HG03571 (cell line): ENCODE results near the gene DGKB.

Experiments
- ATAC-seq: cut with Tn5 transposase; IDR thresholded peaks from one replicate; pipeline ENCODE4 v1.9.1; 2021; ENCODE audit not compliant: unreplicated experiment

Gene DGKB

DNA sequence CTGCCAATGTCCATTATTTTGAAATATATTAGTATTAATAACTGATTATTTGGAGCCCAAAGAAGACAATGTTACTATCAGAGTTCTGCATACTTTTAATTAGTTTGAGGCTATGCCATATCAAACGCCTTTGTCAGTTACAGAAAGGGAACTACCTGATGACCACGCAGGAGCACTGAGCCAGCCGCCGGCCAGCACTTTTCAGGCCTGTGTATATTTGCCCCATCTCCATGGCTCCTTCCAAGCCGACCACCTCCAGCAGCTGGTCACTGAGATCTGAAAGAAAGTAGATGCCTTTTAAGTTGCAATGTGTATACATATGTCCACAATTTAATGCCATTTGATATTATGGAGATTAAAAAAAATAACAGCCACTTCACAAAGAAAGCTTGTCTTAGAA, 724.7 kb downstream of the DGKB start:
- no peak for ATAC-seq

DNA sequence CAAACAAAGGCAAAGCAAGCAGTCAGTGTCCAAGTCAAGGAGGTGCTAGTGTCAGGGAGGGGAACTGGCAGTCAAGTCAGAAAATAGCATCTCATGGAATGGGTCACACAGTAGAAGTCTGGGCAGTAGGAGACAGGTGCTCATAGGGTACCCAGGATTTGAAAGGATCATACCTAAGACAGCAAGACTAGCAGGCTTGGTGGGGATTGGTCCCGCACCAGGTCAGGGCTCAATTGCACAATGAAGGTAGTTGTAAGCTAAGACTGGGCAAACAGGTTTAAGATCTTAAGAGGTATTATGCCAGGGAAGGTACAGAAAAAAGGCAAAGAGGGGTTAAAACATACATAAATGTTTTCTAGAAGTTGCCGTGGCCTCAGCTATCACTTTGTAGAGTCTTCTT, 731.7 kb downstream of the DGKB start:
- no peak for ATAC-seq

DNA sequence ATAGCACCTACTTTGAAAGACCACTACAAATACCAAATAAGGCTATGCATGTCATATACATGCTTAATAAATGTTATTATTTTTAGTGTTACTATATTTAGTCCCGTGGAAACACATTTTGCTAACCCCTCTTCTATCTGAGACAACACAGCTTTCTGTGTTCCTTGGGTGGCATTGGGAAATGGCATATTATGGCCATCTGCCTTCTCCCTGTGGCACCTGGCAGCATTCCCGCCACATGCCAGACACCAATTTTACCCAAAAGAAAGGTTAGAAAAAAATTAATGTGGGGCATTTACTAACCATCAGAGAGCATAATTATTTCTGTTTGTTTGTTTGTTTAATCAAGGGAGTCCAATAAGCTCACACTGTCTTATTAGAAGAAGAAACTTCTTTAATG, 744.4 kb downstream of the DGKB start:
- no peak for ATAC-seq

DNA sequence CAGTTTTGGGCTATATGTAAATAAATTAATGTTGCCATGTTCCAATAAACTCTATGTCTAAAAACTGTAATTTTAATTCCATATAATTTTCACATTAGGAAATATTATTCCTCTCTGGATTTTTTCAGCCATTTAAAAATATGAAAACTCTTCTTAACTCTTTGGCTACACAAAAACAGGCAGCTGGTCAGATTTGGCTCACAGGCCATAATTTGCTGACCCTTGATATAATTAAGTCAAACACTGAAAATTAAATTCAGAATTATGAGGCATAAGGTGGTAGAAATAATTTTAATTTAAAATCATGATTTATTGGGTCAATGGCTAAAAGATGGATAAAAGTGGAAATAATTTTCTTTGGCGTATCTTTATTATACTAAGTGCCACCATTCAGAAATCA, 746.1 kb downstream of the DGKB start:
- no peak for ATAC-seq

DNA sequence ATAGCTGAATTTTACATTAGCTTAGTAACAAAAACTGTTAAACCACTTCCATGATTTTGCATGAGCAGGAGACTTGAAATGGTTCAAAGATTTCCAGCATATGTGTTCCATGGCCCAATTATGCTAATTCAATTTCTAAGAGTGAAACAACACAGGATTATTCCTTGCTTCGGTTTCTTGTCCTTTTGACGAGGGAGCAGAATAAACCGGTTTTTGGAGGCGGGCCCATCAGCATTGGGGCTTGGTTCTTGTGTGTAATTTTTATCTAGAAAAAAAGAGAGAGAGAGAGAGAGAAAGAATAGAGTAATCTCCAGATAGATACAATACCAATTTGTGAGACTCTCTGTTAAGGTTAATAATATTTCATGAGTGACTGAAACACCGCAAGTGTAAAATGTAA, 753.6 kb downstream of the DGKB start:
- no peak for ATAC-seq

DNA sequence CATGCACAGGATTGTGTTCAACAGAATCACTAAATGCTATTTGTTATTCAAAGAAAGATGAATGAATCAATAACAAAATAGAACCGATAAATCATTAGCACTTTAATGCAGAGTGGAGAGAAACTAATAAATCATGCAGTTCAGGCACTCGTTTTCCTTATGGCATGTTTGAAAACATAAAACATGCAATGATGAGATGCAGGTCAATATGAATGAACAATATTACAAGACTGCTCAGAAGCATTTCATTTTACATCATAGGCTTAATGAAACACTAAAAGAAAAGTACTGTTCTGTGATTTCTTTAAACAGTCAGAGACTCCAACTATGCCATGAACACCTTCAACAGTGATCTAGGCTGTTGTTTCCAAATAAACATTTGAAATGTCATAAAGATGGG, 755.0 kb downstream of the DGKB start:
- ATAC-seq: no peak

DNA sequence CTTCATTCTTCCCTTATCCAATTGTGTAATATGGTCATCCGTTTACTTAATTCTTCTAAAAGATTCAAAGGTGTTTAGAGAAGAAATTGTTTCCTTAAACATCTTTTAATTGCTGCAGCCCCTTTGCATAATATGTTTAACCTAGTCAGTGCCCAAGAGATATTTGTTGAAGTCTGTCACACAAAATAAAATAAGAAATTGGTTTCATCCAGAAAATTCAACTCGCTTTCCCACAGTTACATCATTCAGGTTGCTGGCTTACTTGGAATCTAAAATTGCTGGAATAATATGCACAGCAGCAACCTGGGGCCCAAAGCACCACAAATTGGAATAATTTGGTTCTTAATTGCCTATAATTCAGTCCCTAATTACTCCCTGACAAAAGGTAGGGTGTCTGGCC, 758.0 kb downstream of the DGKB start:
- no peak for ATAC-seq

DNA sequence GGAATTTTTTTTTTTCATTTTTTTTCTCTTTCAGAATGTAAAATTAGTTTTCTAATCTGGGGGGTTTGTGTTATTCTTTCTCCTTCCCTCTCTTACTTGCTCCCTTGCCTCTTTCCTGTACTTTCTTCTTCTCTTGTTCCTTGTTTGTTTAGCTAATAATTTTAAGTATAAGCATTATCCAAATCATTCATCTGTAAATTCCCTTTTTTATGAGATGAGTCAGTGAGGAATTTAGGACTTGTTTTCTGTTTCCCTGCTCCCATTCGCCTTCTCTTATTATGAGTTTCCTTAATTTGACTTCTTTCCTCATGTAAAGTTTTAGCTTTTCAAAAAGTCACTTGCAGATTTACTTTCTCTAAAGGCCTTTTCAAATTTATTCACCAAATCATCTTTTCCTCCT, 758.4 kb downstream of the DGKB start:
- no peak for ATAC-seq

DNA sequence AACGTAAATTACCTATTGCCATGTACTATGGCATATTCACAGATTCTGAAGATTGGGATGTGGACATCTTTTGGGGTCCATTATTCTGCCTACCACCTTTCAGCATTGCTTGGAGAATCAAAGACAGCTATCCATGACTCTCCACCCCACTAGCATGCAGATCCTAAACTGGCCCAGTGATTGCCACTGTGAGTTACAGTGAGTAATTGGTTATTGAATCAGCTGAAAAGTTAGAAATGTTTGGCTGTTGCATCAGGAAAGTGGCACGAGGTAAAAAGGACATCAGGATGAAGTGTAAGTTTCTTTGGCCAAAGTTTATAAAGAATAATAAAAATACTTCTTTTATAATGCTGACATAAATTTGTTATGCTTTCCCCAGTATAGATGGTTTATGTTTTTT, 764.9 kb downstream of the DGKB start:
- ATAC-seq: no peak

DNA sequence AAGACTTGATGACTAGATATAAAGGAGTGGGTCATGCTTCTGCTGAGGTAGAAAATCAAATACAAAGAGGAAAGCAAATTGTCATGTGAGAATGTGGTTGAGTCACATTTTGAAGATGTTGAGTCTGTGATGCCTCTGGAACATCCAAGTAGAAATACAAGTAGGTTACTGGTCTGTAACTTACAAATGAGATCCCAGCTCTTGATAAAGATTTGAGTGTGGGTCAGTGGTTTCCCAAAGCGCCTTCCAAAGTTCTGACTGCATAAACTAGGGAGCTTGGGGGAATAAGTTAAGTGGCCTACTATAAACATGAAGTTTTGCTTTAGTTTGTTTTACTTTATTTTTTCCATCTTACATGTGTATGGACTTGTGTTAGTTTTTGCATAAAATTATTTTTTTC, 768.8 kb downstream of the DGKB start:
- no peak for ATAC-seq

DNA sequence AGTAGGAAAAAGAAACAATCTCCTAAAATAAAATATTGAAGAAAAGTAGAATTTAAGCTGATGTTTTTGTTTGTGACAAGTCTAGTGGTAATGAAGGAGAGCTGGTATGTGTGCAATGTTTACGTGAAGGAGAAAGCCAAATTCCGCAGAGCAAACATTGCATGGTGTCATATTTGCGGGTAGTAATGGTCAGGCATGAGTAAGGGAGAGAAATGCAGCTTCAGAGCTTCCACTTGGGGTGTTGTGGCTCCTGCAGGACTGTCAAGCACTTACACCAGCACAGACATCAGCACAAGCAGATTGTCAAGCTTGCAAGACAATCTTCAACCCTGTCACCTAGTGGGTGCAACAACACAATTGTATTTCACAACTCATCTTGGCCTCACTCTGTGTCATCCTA, 776.6 kb downstream of the DGKB start:
- ATAC-seq: no peak

DNA sequence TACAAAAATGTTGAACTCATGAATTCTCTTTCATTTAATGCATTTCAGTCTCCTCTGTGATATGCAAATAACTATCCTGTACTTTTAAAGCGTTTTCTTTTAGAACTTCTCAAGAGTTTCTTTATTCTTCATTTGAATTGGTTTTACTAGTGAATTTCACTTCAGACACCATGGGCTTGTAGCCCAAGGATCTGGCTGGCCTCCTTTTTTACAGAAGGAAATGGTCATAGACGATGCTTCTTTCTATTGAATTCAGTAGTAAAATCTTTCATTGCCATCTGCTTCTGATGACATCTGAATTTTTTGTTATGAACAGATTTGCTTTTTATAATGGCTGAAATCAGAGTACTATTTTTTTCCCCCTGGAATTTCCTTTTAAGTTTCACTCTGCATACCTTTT, 777.8 kb downstream of the DGKB start:
- ATAC-seq: no peak

DNA sequence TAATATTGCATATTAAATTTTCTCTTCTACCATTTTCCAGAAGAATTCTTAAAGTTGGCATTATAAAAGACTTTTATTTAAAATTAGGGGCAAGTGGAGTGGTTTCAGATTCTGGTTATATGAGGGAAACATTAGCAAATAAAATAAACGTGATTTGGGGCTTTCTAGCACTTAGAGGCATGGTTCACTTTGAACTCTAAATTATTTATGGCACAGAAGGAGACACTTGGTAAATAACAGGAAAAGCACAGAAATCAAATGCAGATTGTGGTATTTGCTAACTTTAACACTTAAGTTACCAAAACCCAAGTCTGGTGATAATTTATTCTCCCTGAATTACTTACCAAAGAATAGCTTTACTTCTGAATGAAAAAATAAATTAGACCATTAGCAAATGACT, 778.6 kb downstream of the DGKB start:
- no peak for ATAC-seq

DNA sequence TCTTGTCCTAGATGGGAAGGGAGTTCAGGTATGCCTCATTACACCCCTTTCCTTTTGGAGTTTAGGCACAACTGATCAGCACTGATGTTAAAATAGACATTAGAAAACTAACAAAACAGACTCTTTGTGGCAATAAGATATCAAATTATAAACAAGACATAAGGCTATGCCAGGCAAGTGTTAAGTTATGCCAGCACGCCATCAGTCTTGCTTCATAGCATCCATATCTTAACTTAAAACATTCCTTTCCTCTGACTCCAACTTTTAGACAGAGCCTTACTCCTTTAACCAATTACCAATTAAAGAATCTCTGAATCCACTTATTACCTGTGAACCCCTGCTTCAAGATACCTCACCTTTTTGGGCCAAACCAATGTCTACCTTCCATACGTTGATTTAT, 786.9 kb downstream of the DGKB start:
- ATAC-seq: no peak

DNA sequence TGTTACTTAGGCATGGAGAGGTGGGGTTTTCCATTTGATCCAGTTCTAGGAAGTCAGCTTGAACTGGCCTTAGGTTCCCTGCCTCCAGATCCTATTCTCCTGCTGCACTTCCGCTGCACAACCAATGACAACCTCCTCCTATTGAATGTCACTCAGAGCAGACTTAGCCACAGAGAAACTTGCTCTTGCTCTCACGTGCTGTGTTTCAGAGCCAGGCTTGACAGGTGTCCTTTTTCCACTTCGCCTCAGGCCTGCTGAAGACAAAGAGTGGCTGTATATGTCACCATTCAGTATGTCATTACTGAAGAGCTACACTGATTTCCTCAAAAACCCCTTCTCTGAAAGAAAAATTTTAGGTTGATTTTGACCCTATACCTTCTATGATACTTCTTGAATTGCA, 797.7 kb downstream of the DGKB start:
- no peak for ATAC-seq

DNA sequence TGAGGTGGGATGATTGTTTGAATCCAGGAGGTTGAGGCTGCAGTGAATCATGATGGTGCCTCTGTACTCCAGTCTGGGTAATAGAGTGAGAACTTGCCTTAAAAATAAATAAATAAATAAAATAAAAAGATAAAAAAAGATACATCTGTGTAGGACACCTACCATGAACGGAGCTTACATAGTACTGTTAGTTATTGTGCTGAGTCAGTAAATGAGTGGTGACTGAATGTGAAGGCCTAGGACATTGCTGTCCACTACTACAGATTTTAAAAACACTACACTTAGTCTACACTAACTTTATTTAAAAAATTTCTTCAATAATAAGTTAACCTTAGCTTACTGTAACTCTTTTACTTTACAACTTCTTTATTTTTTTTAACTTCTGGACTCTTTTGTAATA, 806.4 kb downstream of the DGKB start:
- no peak for ATAC-seq

DNA sequence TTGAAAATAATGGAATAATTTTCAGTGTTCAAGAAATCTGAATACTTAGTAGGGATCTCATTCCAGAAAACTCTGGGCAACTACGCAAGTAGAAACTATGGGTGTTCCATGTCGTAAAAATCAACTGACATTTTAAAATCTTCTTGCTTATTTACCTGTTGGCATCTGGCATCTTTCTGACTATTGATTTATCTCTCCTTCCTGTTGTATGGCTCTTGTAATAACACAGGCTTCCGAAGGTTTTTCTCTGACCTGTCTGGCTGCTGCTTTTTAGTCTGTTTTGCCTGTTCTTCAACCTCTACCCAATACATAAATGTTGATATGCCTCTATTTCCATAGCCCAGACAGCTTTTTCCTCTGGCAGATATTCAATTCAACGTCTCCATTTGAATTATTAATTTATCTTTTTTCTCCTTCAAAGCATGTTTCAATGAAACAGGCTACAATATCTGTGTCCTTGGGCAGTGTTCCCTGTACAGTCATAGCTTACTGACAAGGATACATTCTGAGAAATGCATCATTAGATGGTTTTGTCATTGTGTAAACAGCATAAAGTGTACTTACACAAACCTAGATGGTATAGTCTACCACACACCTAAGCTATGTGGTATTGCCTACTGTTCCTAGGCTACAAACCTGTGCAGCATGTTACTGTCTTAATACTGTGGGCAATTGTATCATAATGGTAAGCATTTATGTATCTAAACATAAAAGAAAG, 807.2 kb downstream of the DGKB start:
- no peak for ATAC-seq
